GM21528 (cell line): ENCODE data around the gene LITAF.
"Not testable (repeated sequence)": the region's sequence is repeated elsewhere in the genome, so short reads cannot be mapped to it uniquely, and the experiment has no call there.

Experiments used
- ATAC-seq: cut with Tn5 transposase; IDR thresholded peaks from one replicate; pipeline ENCODE4 v1.9.1; 2021; ENCODE audit warnings: mild to moderate bottlenecking, moderate library complexity; ENCODE audit not compliant: unreplicated experiment, low FRiP score

The LITAF gene

GRCh38 chr16:11602321-11602720 is 15.6 kb upstream of the LITAF start:
- no peak for ATAC-seq

GRCh38 chr16:11601911-11602310 is 15.2 kb upstream of the LITAF start:
- no peak for ATAC-seq

- ATAC-seq: no peak
These were observed 14.7 kb upstream of the LITAF start for GRCh38 chr16:11601425-11601824.

- ATAC-seq: no peak
These were observed 12.9 kb upstream of the LITAF start for GRCh38 chr16:11599579-11599978.

- ATAC-seq: no peak
These were observed 10.7 kb upstream of the LITAF start for GRCh38 chr16:11597235-11598095.

GRCh38 chr16:11596572-11597226 is 10.0 kb upstream of the LITAF start:
- no peak for ATAC-seq

- no peak for ATAC-seq
These were observed 6.9 kb upstream of the LITAF start for GRCh38 chr16:11593581-11593980.

GRCh38 chr16:11593076-11593475 is 6.4 kb upstream of the LITAF start:
- not testable (repeated sequence) for ATAC-seq

- ATAC-seq: not testable (repeated sequence)
These were observed 4.9 kb upstream of the LITAF start for GRCh38 chr16:11591630-11592029.

GRCh38 chr16:11589198-11589550 is 2.5 kb upstream of the LITAF start:
- ATAC-seq: no peak

GRCh38 chr16:11588321-11589197 is 1.8 kb upstream of the LITAF start:
- ATAC-seq: no peak

GRCh38 chr16:11587643-11588247 is 1.0 kb upstream of the LITAF start:
- ATAC-seq: no peak

- ATAC-seq: peak; percentile 16
These were observed 302 bp downstream of the LITAF start for GRCh38 chr16:11586378-11586855.

- no peak for ATAC-seq
These were observed 1.0 kb downstream of the LITAF start for GRCh38 chr16:11585460-11586377.

- ATAC-seq: no peak
These were observed 2.7 kb downstream of the LITAF start for GRCh38 chr16:11583889-11584565.

GRCh38 chr16:11583166-11583565 is 3.6 kb downstream of the LITAF start:
- ATAC-seq: no peak

GRCh38 chr16:11582157-11582814 is 4.4 kb downstream of the LITAF start:
- no peak for ATAC-seq

GRCh38 chr16:11581678-11582077 is 5.0 kb downstream of the LITAF start:
- no peak for ATAC-seq
